Activated T-cell treated with anti-CD3 and anti-CD28 coated beads, Interleukin-2, amount 50 U/mL, for 1 hour (primary cell): Measurements from ENCODE around the gene MAMLD1.

Experiments used
- DNase-seq: peaks from one replicate; pipeline ENCODE4 v3.0.0-alpha.2; 2020

Gene MAMLD1

DNA sequence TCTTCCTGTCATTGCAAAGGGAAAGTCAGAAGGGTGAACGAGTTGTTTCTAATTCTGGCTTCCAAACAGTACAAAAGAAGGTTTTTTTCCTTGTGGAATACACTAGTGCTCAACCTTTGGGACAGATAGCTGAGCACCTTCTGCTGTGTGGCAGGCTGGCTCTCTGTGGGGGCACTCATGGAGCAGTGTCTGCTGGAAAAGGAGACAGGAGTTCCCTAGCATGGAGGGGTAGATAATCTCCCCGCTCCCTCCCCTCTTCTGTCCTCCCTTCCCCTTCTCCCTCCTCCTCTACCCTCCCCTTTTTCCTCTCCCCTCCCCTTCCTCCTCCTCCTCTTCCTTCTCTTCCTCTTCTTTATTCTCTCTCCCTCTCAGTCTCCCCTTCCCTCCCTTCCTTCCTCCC is 142.9 kb downstream of the MAMLD1 start:
- no peak for DNase-seq

DNA sequence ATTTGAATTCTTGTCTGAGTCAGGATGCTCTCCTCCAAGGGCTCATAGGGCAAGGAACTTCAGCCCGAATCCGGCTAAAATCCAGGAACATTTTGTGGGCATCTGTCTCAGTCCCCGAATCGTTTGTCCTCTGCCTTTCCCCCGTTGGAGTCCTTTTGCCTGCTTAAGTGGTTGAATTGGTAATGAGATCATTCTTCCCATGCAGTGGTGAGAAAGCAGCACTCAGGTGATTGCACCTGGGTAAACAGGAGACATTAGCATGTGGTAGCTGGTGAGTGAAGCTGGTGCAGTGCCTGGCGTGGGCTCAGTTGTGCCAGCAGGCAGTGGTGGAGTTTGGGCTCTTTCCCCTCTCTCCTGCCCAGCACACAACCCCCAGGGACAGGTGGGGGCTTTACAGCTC is 143.4 kb downstream of the MAMLD1 start:
- no peak for DNase-seq

- no peak for DNase-seq
These were observed 144.2 kb downstream of the MAMLD1 start for GRCh38 chrX:150507251-150507856.

- DNase-seq = no peak
These were observed 144.9 kb downstream of the MAMLD1 start for GRCh38 chrX:150508018-150508417.

DNA sequence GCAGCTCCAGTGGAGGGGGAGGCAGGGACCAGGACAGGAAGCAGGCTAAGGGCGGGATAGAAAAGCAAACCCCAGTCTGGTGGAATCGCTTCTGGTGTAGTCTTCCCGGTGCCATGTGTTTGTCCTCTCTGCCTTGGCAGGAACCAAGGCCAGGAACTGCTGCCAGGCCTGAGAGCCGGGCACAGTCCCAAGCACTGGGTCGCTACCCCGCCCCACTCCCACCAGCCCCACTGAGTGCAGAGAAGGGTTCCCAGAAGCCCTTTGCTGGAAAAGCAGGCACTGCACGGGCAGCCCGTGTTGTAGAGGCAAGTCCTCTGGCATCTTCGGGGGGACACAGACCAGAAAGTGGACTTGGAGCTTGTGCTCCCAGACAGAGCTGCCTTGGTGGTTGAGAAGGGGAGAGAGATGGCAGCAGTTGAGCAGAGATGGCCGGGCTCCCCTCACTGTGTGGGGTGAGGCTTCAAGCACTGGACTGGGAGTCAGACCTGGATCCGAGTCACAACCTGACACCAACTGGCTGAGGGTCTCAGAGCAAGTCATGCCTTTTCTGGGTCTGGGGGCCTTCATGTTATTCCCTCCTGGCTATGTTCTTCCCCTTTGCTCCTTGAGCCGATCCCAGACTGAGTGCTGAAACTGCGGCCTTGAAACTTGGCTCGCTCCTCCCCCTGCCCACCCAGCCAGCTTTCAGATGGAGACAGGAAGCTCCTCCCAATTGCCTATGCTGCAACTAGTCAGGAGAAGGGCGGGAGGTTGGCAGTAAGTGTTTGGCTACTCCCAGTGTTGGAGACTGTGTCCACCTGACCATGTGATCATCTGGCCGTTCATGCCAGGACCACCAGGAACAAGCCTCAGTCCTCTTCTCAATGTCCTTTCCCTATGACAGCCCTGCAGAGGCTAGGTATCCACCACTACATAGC is 145.6 kb downstream of the MAMLD1 start:
- DNase-seq = no peak

GRCh38 chrX:150509703-150510102 is 146.6 kb downstream of the MAMLD1 start:
- no peak for DNase-seq

GRCh38 chrX:150512461-150512901 is 149.4 kb downstream of the MAMLD1 start:
- DNase-seq = no peak

- no peak for DNase-seq
These were observed 150.4 kb downstream of the MAMLD1 start for GRCh38 chrX:150513544-150513943.

DNA sequence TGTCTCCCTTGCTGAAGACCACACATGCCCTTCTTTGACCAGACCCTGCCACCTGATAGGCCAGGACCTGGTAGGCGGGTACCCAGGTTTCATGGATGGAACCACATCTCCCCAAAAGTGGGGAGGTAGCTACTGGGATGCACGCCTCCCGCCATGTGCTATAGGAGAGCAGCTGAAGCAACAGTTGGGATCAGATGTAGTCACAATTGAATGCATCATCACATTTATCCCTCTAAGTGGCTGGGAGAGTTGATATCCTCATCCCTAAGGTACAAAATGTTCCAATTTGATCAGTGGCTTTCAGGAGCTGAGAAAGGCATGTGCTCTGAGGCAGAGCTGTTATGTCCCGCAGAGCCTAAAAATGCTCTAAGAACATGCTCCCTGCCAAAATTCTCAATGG is 151.3 kb downstream of the MAMLD1 start:
- no peak for DNase-seq

DNA sequence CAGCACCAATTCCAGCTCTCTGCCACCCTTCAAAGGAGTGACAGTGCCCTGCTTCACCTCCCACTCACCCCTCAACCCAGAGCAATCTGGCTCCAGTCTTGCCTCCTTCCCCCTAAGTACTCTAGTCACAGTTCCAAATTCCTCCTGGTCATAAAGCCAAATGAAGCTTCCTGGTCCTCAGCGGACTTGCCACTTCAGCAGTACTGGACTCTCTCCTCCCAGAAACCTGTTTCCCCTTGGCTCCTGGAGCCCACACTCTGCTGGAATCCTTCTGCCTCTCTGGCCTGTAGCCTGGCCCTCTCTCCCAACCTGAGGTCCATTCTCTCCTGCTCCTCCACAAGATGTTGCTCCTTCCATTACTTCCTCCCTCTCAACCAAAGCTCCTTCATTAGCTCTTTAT is 152.7 kb downstream of the MAMLD1 start:
- DNase-seq = no peak

- no peak for DNase-seq
These were observed 154.3 kb downstream of the MAMLD1 start for GRCh38 chrX:150517303-150517910.

GRCh38 chrX:150522494-150522893 is 159.4 kb downstream of the MAMLD1 start:
- no peak for DNase-seq

- DNase-seq = no peak
These were observed 162.2 kb downstream of the MAMLD1 start for GRCh38 chrX:150525061-150525919.

DNA sequence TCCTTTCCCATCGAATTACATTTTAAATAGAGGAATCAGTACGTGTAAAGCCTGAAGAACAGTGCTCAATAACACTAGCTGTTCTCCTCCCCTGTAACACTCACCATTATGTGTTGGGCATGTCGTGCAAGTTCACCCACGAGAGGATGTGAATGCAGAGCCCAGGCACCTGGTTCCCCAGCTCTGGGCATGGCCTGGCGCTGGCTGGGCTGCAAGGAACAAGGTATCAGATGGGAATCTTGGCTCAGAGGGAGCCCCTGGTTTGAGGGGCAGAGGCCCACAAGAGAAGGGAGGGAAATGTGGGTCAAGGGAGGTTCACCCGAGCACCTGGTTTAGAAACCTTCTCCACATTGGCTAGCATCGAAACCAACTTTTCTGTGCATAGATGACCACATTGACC is 163.6 kb downstream of the MAMLD1 start:
- no peak for DNase-seq

GRCh38 chrX:150527108-150527507 is 164.0 kb downstream of the MAMLD1 start:
- DNase-seq = no peak

GRCh38 chrX:150529587-150529986 is 166.5 kb downstream of the MAMLD1 start:
- DNase-seq = no peak

DNA sequence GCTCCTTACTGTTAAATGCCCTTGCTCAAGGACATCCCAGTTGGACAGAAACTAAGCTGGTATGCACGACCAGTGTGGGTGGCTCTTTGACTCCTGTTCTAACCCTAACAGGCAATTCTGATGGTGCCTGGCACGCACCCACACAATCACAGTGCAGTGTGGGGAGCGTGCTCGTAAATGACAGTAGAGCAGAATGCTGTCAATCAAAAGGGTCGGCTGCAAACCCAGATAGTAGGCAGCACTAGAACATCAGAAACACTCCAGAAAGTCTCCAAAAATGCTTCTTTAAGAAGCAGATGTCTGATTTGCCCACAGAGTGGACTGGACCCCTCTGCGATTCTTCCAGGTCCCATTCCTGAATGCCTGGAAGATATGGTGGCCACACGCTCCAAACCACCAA is 167.7 kb downstream of the MAMLD1 start:
- no peak for DNase-seq

- DNase-seq = no peak
These were observed 168.3 kb downstream of the MAMLD1 start for GRCh38 chrX:150531467-150531866.

DNA sequence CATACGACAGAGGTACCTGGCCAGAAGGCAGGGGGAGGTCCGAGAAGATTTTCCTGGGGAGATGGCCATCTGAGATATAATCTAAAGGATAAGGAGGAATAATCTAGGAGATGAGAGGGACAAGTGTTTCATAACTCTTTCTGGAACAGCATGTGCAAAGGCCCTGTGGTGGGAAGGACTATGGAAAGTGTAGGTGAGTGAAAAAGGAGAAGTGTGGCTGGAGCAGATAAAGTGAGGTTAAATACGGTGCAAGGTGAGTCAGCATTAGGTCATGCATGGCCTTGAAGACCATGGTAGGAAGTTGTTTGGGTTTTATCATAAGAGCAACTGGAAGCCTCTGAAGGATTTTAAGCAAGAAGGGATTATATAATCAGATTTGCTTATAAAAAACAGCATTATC is 170.7 kb downstream of the MAMLD1 start:
- no peak for DNase-seq

- DNase-seq = no peak
These were observed 173.5 kb downstream of the MAMLD1 start for GRCh38 chrX:150536455-150537116.

GRCh38 chrX:150537851-150538250 is 174.7 kb downstream of the MAMLD1 start:
- no peak for DNase-seq

GRCh38 chrX:150540965-150541364 is 177.8 kb downstream of the MAMLD1 start:
- DNase-seq = no peak
